GOT3 (cell line): ENCODE results near the gene CBLB.

Experiments used
- DNase-seq: peaks from one replicate; lab custom pipeline; 2025; ENCODE audit warnings: mixed read lengths; lab: John Stamatoyannopoulos, UW

Gene CBLB

DNA sequence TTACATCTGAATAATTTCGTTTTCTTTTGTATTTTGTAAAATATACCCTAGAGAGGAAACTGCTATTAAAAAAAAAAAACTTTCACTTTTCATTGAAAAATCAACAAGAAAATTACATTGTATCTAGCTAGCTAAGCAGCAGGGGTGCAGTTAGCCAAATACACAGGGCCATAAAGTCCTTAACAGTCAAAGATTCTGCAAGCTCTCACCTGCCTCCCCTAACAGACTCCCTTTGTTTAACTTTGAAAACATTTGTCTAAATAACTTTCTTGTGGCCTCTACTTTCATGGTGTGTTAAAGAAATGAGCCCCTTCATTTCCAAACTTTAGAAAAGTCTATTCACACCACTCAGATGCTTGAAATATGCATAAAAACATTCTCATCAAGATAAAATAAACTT lies 23.3 kb downstream of the CBLB start:
- DNase-seq, result no peak

DNA sequence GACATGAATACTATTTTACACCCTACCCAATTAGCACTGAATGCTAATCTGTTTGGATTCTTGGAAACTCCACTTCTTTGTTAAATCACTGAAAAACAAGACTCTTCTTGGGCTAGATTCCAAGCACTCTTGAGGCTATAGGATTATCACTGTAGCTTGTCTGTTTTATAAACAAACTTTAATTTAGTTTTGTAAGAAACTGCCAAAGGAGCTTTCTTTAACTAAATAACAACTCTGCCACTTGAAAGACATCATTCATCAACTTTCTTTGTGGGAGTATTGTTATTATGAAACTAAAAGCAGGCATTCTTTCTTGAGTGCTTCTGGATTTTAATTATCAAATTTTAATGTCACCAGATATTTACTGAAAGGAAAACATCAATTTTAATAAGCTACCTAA lies 24.1 kb downstream of the CBLB start:
- no peak for DNase-seq

DNA sequence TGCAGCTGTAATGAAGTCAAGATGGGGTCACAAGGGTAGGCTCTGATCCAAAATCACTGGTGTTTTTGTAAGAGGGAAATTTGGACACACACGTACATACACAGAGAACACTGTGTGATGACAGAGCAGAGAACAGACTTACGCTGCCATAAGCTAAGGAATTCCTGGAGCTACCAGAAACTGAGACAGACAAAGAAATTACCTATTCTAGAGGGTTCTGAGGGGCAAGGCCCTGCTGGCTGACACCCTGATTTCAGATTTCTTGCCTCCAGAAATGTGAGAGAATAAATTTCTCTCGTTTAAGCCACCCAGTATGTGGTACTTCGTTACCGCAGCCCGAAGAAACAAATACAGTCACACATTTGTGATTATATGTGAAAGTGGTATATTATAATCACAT lies 24.8 kb downstream of the CBLB start:
- DNase-seq, result no peak

DNA sequence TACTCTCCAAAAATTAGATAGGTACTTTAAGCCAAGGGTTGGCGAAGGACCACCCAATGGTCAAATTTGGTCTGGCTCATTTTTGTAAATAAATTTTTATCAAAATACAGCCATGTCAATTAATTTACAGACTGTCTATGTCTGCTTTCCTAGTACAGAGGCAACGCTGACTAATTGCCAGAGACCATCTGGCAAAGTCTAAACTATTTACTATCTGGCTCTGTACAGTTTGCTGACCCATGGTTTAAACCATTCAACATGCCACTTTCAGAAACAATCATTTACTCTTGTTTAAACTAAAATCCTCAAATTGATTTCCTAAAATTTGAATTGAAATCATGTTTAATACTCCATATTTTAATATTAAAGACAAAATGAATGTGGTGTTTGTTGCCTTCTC lies 25.9 kb downstream of the CBLB start:
- DNase-seq, result no peak

- DNase-seq, result no peak
Observed at GRCh38 chr3:105842449-105842848, 26.4 kb downstream of the CBLB start.

DNA sequence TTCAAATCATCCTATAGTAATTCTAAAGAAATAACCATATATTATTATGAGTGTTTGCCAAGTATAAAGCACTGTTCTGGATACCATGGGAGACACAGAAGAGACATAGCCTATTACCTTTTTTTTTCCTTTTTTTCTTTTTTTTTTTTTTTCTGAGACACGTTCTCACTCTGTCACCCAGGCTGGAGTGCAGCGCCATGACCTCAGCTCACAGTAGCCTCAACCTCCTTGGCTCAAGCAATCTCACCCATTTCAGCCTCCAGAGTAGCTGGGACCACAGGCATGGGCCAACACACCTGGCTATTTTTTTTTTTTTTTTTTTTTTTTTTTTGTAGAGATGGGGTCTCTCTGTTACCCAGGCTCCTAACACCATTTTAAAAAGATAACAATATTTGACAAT lies 30.9 kb downstream of the CBLB start:
- no peak for DNase-seq

DNA sequence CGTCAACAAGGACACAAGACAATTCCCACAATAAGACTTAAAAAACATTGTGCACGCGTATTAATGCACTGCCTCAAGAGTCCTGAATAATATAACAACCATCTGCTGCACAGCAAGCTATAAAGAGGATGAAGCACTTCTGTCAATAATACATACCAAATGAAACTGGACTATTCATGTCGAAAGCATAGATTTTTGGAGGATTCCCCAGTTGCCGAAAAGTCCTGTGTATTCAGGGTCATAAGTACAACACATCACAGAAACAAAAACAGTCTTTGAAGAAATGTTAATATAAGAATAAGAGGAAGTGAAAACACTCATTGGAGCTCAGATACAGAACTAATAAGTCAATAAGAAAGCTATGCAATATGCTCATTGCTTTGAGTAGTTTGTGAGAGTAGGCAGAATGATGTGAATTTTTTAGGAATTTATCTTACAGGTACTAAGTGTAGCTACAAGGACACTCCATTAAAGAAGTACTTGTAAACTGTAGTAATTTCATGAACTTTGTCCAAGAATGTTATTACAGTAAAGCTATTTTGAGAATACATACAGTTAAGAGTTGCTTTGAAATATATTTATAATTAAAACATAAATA lies 31.6 kb downstream of the CBLB start:
- DNase-seq, result no peak

GRCh38 chr3:105836533-105836932 lies 32.3 kb downstream of the CBLB start:
- DNase-seq, result no peak

DNA sequence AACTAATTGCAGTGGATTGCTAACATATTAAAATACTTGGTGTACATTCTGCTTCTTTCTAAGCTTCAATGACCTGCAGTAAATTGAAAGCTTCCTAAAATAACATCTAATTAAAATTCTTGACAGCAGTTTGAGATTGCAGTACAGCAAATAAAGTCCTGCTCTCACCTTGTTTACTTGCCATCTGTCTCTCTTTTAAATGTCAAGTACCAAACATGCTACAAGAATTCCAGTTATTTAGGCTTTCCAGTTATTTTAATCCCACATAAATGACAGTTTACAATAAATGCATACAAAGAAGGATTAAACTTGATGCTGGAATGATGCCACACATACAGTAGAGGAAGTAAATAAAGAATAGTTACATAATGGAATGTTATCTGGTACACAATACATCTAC lies 33.2 kb downstream of the CBLB start:
- DNase-seq, result no peak

GRCh38 chr3:105834768-105835167 lies 34.0 kb downstream of the CBLB start:
- DNase-seq, result no peak

DNA sequence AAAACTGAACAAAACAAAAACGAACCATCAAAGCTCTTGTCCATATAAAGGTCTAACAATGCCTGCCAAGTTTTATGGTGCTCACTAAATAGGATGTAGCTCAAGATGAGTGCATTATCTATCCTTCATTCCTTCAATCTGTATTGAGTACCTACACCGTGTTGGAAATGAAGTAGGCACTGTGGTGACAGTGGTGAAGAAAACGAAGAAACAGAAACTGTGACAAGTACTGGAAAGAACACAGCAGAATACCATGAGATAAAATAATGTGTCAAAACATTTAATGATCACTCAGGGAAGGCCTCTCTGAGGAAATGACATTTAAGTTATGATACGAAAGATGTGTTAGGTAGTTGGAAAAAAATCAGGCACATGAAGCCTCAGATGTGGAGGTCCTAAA lies 36.2 kb downstream of the CBLB start:
- no peak for DNase-seq

DNA sequence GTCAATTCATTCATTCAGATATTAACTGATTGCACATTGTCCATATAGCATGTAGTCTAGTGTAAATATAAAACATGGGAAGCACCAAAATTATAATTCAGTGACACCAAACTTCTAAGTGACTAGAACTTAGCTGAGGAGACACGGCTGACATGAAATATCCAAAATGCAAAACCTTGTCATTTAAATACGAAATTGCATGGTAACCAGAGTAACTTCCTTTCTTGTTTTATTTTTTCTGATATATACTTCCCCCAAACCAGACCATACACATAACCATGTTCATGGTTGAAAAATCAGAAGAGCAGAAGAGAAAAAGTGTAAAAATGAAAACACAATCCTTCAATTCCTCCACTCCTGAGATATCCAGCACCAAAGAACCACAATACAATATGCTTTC lies 38.0 kb downstream of the CBLB start:
- DNase-seq, result no peak

DNA sequence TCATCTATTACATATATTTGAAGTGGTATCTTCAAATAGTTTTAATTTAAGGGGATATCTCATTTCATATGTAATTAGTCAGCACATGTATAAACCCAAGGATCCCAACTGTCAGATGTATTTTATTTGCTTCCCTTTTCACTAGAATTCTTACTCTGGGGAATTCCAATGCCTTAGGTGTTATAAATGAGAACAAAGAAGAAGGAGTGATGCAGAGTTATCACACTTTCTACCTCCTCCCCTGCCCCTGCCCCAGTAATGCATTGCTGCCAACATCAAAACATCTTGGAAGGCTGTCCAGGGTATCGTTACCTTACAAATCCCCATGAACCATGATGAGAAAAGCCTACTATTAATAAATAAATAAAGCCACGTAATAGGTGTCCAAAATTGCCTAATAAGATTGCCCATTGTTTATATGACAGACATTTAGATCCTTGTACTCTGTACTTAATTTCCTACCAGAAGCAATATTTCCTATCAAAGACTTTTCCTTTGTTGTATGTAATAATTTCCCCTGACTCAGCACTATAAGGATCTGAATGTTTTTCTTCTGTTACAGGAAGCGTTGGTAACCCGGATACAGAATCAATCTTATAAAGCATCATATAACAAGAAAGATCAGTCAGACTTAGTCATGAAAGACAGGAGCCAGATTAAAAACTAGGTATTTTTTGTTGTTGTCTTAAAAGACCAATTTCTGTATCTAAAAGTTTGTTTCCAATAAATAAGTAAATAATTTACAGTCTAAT lies 38.8 kb downstream of the CBLB start:
- DNase-seq, result no peak

GRCh38 chr3:105829229-105829628 lies 39.6 kb downstream of the CBLB start:
- DNase-seq, result no peak

DNA sequence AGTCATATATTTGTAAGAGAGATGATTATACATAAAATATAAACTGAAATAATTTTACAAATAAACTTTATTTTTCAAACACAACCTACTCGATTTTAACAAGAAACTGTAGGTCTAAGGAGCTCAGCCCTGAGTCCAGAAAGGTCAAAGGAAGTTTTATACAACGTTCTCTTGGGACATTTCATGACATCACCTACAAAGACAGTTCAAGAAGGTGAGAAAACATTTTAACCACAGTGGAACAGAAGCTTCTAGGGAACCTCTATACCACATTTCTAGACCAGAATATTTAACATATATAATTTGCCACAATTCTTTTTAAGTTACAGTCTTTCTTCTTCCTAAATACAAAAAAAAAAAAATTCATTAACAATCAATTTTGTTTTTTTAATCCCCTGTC lies 40.1 kb downstream of the CBLB start:
- DNase-seq, result no peak

DNA sequence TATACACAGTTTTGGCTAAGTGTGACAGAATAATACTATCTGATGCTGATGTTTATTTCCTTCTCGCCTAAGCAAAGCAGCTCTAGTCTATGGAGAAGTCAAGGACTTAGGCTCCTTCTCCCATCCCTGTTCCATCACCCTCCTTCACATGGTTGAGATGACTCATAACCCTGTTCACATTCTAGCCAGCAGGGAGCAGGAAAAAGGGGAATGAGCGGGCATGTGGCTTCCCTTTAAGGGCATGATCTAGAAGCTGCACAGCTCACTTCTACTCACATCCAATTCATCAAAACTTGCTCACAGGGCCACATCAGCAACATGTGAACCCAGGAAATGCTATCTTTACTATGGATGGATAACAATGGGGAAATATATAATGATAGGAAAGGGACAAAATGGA lies 40.9 kb downstream of the CBLB start:
- DNase-seq, result no peak

GRCh38 chr3:105826778-105827634 lies 41.8 kb downstream of the CBLB start:
- no peak for DNase-seq

DNA sequence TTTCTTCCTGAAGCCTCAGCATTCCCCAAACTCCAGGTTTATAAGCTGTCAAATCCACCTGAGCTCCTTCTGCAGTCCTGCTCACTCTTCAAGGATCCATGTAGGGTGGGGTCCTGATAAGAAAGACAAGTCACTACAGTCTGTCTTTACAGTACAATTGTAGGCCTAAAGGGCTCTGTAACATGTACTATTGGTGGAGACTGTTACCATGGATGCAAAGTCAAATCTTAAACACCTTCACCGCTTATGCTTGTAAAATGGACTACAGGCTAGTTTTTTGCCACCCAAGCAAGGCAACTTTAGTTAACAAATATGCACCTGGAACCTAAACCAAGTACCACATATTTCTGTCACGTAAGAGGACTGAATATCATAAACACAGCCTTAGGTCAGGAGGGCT lies 44.7 kb downstream of the CBLB start:
- no peak for DNase-seq

DNA sequence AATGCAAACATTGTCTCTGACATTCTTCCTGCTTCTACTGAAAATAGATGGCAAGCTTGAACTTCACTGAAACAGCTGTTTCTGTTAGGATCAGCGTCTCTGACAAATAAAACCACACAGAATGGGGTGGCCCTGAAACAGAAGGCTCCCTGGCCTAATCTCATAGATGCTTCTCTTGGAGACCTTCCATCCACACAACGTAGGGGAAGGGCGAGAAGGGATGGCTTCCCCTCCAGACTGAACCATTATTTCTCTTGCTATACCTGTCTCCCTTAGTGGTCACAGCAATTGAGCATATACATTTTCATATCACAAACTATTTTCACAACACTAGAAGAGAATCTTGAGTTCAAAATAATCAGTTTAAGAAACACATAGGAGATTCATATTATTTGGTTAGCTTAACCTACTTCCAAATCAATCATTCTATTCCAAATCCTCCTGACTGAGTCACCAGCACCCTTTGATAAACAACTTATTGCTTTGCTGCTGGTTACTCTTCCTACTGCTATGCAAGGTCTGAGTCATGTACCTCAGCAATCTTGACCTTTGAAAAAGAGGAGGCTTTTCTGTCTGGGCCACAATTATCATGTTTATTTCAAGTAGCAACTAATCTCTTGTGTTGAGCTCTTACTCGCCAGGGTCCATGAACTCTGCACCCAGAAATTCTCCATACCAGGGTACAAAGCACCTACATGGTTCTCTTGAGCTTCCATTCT lies 45.5 kb downstream of the CBLB start:
- DNase-seq, result no peak

DNA sequence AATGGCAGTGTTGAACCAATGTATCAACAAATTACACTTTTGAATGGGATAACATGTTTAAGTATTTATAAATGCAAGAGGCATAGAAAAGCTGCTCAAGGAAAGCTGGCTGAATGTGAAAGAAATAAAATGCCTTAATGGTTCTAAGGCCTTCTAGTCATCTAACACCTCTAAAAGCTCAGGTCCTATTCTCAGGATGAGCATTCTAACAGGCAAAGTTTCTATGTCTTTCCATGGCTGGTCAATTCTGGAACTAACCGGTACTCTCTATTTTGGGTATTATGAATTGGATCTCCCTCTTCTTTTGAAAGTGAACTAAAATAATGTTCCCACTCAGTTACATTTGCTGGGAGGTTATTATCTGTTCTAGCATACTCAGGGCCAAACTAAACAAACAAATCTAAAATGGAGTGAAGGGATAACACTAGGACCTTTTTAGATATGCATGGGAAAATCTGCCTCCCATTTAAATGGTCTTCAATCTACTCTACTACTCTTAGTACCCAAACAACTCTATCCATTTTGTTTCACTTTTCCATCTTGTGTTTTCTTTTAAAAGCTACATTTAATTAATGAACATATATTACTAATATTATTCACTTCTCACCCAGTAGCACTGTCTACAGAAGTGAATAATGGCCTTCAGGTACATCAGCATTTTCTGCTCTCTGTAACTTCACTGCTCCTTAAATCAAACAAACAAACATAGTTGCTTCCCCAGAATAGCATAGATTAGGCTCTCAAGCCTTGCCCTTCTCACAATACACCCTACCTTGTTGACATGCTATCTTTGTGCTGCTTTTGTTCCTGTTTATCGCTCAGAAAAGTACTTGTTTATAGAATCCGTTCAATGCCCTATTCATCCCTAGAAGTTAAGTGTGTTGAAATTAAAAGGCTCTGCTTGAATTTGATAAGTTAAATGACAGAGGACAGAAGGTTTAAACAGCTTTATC lies 46.4 kb downstream of the CBLB start:
- no peak for DNase-seq

DNA sequence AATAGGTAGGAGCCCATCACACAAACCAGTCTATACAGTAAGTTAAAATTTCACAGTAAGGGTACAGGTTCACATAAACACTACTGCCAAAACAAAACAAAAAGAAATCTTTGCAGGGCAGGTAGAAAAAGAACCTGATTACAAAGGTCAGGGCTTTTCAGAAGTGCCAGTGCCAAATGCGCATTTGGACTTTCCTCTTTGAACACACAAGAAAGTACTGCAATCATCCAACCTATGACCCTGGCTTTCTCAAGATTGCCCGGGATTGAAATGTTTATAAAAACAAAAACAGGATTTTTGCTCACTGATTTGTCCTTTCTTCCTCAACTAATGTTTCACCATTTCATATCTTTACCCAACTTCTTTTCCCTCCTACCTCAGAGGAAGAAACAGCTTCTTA lies 47.4 kb downstream of the CBLB start:
- DNase-seq, result no peak
